Neural cell (in vitro differentiated cells): Measurements from ENCODE around the gene CCM2L. TPM values are rescaled to one million over a fixed set of nuclear protein-coding genes. Genes with fewer than 3 reads are reported as not detected.

Experiments used
- H2AFZ ChIP-seq: fragments of 200-600, 300-800 bp; sonication (generic), shearing (Covaris generic); 2 replicates; pipeline ENCODE4 v1.6.0; 2014; ENCODE audit warnings: low read depth, mild to moderate bottlenecking, antibody characterized with exemption, low read length, moderate library complexity
- H3F3A ChIP-seq: fragments of 200-600 bp; shearing (Covaris generic); 2 replicates; pipeline ENCODE4 v1.6.1; 2016; ENCODE audit warnings: mild to moderate bottlenecking, moderate library complexity, mixed read lengths, antibody characterized with exemption, low read length; ENCODE audit not compliant: insufficient read depth, poor library complexity, severe bottlenecking
- H3K27ac ChIP-seq: fragments of 200-600, 300-800 bp; sonication (generic), shearing (Covaris generic); 2 replicates; pipeline ENCODE4 v1.5.1; 2014; ENCODE audit warnings: mild to moderate bottlenecking, low read length, moderate library complexity
- H3K27me3 ChIP-seq: fragments of 300-800, 200-600 bp; sonication (generic), shearing (Covaris generic); 2 replicates; pipeline ENCODE4 v1.6.0; 2014; ENCODE audit warnings: mild to moderate bottlenecking, low read depth, low read length, moderate library complexity; ENCODE audit not compliant: insufficient read depth
- H3K36me3 ChIP-seq: fragments of 300-800, 200-600 bp; sonication (generic), shearing (Covaris generic); 2 replicates; pipeline ENCODE4 v1.5.1; 2014; ENCODE audit warnings: mild to moderate bottlenecking, antibody characterized with exemption, low read length, moderate library complexity; ENCODE audit not compliant: insufficient read depth
- H3K4me2 ChIP-seq: fragments of 300-800, 200-600 bp; sonication (generic), shearing (Covaris generic); 2 replicates; pipeline ENCODE4 v1.6.0; 2014; ENCODE audit warnings: mild to moderate bottlenecking, low read length
- H3K4me3 ChIP-seq: fragments of 300-800, 200-600 bp; sonication (generic), shearing (Covaris generic); 2 replicates; pipeline ENCODE4 v1.5.1; 2014; ENCODE audit warnings: mild to moderate bottlenecking, low read length, moderate library complexity
- H3K79me2 ChIP-seq: fragments of 200-600 bp; shearing (Covaris generic); replicated peaks from 2 replicates; pipeline ENCODE4 v1.6.0; 2014; ENCODE audit warnings: mild to moderate bottlenecking, low read length, moderate library complexity; ENCODE audit not compliant: insufficient read depth
- H3K9ac ChIP-seq: fragments of 300-800, 200-600 bp; sonication (generic), shearing (Covaris generic); 2 replicates; pipeline ENCODE4 v1.6.1; 2016; ENCODE audit warnings: mild to moderate bottlenecking, low read length, mixed read lengths
- H3K9me2 ChIP-seq: fragments of 200-600 bp; shearing (Covaris generic); 2 replicates; pipeline ENCODE4 v1.6.1; 2016; ENCODE audit warnings: mild to moderate bottlenecking, low read length, mixed read lengths; ENCODE audit not compliant: insufficient read depth
- H3K9me3 ChIP-seq: fragments of 200-600, 300-800 bp; sonication (generic), shearing (Covaris generic); 2 replicates; pipeline ENCODE4 v1.6.1; 2016; ENCODE audit warnings: mild to moderate bottlenecking, mixed run types, low read length, moderate library complexity, mixed read lengths
- H4K20me1 ChIP-seq: fragments of 200-600 bp; shearing (Covaris generic); 2 replicates; pipeline ENCODE4 v1.6.1; 2016; ENCODE audit warnings: mild to moderate bottlenecking, mixed run types; ENCODE audit not compliant: insufficient read depth
- EP300 ChIP-seq: fragments of 450-650 bp; conservative IDR thresholded peaks from 2 replicates; pipeline ENCODE4 v1.6.1; 2014; ENCODE audit warnings: antibody characterized with exemption, mild to moderate bottlenecking, moderate library complexity; ENCODE audit not compliant: poor library complexity, severe bottlenecking
- EZH2 ChIP-seq: fragments of 200-600, 300-800 bp; shearing (Covaris generic), sonication (generic); IDR thresholded peaks from 2 replicates; pipeline ENCODE4 v1.6.1; 2014; ENCODE audit warnings: antibody characterized with exemption, low read length, borderline replicate concordance, mild to moderate bottlenecking; ENCODE audit not compliant: insufficient read depth, poor library complexity, severe bottlenecking
- MXI1 ChIP-seq: fragments of 450-650 bp; conservative IDR thresholded peaks from 2 replicates; pipeline ENCODE4 v1.6.1; 2014; ENCODE audit warnings: antibody characterized with exemption, mild to moderate bottlenecking; ENCODE audit not compliant: poor library complexity, severe bottlenecking
- POLR2AphosphoS5 ChIP-seq: IDR thresholded peaks from 2 replicates; pipeline ENCODE4 v1.6.1; 2012
- RAD21 ChIP-seq: fragments of 450-650 bp; conservative IDR thresholded peaks from 2 replicates; pipeline ENCODE4 v1.6.1; 2014; ENCODE audit warnings: antibody characterized with exemption, mild to moderate bottlenecking, moderate library complexity
- SMC3 ChIP-seq: fragments of 450-650 bp; conservative IDR thresholded peaks from 2 replicates; pipeline ENCODE4 v1.6.1; 2014; ENCODE audit warnings: antibody characterized with exemption, mild to moderate bottlenecking, moderate library complexity; ENCODE audit not compliant: poor library complexity
- TAF1 ChIP-seq: IDR thresholded peaks from 2 replicates; pipeline ENCODE4 v1.6.1; 2012; ENCODE audit warnings: low read depth
- polyA plus RNA-seq: library from polyadenylated mRNA; depleted of rRNA; stranded (reverse); fragments of >200 nt; gene quantifications from 2 replicates; pipeline ENCODE4 v1.2.3, GENCODE V29; 2014
- TF ChIP-seq, protein P1 (sequence below): fragments of 450-650 bp; IDR thresholded peaks from 2 replicates; pipeline ENCODE4 v1.5.1; 2014; ENCODE audit warnings: antibody characterized with exemption, mild to moderate bottlenecking, moderate library complexity; ENCODE audit not compliant: poor library complexity, severe bottlenecking
- TF ChIP-seq, protein P2 (sequence below): IDR thresholded peaks from 2 replicates; pipeline ENCODE4 v1.6.1; 2012; ENCODE audit warnings: borderline replicate concordance

The CCM2L gene
- polyA plus RNA-seq, 1 donor from 2014 or later: 3.0 TPM

DNA sequence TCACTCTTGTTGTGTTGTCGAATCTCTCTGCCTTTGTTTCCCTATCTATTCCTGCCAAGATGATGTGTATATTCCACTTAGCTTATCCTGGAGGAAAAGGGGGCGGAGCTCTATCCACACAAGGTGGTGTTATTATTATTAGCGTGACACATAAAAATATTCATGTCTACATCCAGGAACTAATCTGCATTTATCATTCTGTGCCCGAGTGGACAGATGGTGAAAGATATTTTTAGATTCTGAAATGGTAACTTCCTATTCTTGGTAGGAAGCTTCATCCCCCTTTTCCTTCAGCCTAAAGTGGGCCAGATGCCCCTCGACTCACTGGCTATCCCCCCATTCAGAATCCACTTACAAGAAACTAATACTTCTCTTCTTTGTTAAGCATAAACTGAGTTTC is 40.2 kb upstream of the CCM2L start:
- H3K27me3 ChIP-seq: peaks cover 4% of the 10 kb centered on the region
- H4K20me1 ChIP-seq: no peaks in the 10 kb centered on the region
- no peaks in the 10 kb centered on the region for H3K9me3 ChIP-seq
- H3K4me3 ChIP-seq: peak overlapping the region; percentile 77
- H3K36me3 ChIP-seq: no peaks in the 10 kb centered on the region
- H3K9ac ChIP-seq: peak overlapping the region; percentile 83
- H3K79me2 ChIP-seq: peaks cover 52% of the 10 kb centered on the region
- H3F3A ChIP-seq: peaks cover 8% of the 10 kb centered on the region
- TF ChIP-seq EZH2 (no peak), SMC3 (no peak), TAF1 (no peak), RAD21 (no peak), EP300 (no peak), POLR2AphosphoS5 (no peak), MXI1 (no peak)
- TF ChIP-seq, protein P1, sequence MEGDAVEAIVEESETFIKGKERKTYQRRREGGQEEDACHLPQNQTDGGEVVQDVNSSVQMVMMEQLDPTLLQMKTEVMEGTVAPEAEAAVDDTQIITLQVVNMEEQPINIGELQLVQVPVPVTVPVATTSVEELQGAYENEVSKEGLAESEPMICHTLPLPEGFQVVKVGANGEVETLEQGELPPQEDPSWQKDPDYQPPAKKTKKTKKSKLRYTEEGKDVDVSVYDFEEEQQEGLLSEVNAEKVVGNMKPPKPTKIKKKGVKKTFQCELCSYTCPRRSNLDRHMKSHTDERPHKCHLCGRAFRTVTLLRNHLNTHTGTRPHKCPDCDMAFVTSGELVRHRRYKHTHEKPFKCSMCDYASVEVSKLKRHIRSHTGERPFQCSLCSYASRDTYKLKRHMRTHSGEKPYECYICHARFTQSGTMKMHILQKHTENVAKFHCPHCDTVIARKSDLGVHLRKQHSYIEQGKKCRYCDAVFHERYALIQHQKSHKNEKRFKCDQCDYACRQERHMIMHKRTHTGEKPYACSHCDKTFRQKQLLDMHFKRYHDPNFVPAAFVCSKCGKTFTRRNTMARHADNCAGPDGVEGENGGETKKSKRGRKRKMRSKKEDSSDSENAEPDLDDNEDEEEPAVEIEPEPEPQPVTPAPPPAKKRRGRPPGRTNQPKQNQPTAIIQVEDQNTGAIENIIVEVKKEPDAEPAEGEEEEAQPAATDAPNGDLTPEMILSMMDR: no peak
- TF ChIP-seq, protein P2, sequence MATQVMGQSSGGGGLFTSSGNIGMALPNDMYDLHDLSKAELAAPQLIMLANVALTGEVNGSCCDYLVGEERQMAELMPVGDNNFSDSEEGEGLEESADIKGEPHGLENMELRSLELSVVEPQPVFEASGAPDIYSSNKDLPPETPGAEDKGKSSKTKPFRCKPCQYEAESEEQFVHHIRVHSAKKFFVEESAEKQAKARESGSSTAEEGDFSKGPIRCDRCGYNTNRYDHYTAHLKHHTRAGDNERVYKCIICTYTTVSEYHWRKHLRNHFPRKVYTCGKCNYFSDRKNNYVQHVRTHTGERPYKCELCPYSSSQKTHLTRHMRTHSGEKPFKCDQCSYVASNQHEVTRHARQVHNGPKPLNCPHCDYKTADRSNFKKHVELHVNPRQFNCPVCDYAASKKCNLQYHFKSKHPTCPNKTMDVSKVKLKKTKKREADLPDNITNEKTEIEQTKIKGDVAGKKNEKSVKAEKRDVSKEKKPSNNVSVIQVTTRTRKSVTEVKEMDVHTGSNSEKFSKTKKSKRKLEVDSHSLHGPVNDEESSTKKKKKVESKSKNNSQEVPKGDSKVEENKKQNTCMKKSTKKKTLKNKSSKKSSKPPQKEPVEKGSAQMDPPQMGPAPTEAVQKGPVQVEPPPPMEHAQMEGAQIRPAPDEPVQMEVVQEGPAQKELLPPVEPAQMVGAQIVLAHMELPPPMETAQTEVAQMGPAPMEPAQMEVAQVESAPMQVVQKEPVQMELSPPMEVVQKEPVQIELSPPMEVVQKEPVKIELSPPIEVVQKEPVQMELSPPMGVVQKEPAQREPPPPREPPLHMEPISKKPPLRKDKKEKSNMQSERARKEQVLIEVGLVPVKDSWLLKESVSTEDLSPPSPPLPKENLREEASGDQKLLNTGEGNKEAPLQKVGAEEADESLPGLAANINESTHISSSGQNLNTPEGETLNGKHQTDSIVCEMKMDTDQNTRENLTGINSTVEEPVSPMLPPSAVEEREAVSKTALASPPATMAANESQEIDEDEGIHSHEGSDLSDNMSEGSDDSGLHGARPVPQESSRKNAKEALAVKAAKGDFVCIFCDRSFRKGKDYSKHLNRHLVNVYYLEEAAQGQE: no peak
- H3K9me2 ChIP-seq: no peaks in the 10 kb centered on the region
- no peak overlapping the region for H2AFZ ChIP-seq
- no peak overlapping the region for H3K27ac ChIP-seq
- H3K4me2 ChIP-seq: peak overlapping the region; percentile 89

DNA sequence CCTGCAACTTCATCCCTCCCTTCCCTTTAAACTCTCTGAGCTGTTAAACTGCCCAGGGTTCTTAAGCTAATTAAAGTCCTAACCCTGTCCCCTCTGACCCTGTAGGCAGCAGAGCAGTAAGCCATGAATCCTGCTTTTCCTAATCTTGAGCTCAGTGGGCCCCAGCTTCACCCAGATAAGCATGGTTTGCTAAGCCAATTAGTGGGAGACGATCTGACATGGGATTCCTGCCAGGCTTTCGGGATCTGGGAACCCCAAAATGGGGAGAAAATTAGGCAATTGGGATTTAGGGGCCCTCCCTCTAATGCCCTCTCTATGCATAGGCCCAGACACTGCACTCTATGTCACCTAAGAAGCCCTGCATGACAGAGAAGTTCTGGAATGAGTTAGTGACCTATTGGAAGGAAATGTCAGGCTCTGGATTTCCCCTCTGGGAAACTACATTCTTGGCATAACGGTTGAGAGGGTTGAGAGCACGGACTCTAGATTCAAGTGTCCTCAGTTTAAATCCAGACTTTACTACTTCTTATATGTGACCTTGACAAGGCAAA is 37.7 kb upstream of the CCM2L start:
- TF ChIP-seq POLR2AphosphoS5: no peak
- TF ChIP-seq, protein P1: no peak
- no peak for TF ChIP-seq SMC3
- no peak for TF ChIP-seq MXI1
- TF ChIP-seq, protein P2: no peak
- TF ChIP-seq TAF1: no peak
- no peak for TF ChIP-seq RAD21
- no peak for TF ChIP-seq EP300
- TF ChIP-seq EZH2: no peak
- peak overlapping the region; percentile 24 for H3K4me3 ChIP-seq
- H3K79me2 ChIP-seq: peaks cover 47% of the 10 kb centered on the region
- H3K9me3 ChIP-seq: no peaks in the 10 kb centered on the region
- H3K9ac ChIP-seq: no peak overlapping the region
- peaks cover 2% of the 10 kb centered on the region for H4K20me1 ChIP-seq
- H2AFZ ChIP-seq: no peak overlapping the region
- no peak overlapping the region for H3K27ac ChIP-seq
- no peaks in the 10 kb centered on the region for H3K36me3 ChIP-seq
- H3K27me3 ChIP-seq: no peaks in the 10 kb centered on the region
- no peak overlapping the region for H3K4me2 ChIP-seq
- no peaks in the 10 kb centered on the region for H3K9me2 ChIP-seq
- H3F3A ChIP-seq: no peaks in the 10 kb centered on the region
